Cardiac muscle cell (in vitro differentiated cells and primary cell): ENCODE data around the gene PPFIBP2. TPM values are rescaled to one million over a fixed set of nuclear protein-coding genes. Genes with fewer than 3 reads are reported as not detected.
A peak's percentile ranks its signal among the peaks of the same experiment; 100 is the strongest.

Source experiments
- DNase-seq, 2 donors: peaks; one replicate each; pipeline versions ENCODE4 v3.0.0 to v3.0.0-alpha.2; 2010 to 2017; ENCODE audit warnings: low read depth in 1 of 2, low spot score in 1 of 2
- H3K27ac ChIP-seq: fragments of 200-600 bp; sonication (generic); 2 replicates; pipeline ENCODE4 v1.5.1; 2016
- H3K27me3 ChIP-seq: fragments of 200-600 bp; sonication (generic); 2 replicates; pipeline ENCODE4 v1.6.0; 2016; ENCODE audit warnings: control low read depth
- H3K36me3 ChIP-seq: fragments of 200-600 bp; sonication (generic); 2 replicates; pipeline ENCODE4 v1.5.1; 2016; ENCODE audit warnings: control low read depth
- H3K4me1 ChIP-seq: fragments of 200-600 bp; sonication (generic); 2 replicates; pipeline ENCODE4 v1.8.1; 2017; ENCODE audit warnings: low read depth, mild to moderate bottlenecking, mixed run types
- H3K4me3 ChIP-seq: fragments of 200-600 bp; sonication (generic); 2 replicates; pipeline ENCODE4 v1.5.1; 2016; ENCODE audit warnings: mild to moderate bottlenecking
- H3K9me3 ChIP-seq: fragments of 200-600 bp; sonication (generic); 2 replicates; pipeline ENCODE4 v1.5.1; 2017; ENCODE audit warnings: low read depth, mild to moderate bottlenecking, control low read depth
- polyA plus RNA-seq: library from polyadenylated mRNA; unstranded; fragments of >200 nt; fragmentation: Nextera tagmentation; extraction: Ambion mirVana; gene quantifications from 2 replicates; pipeline ENCODE4 v1.2.1, GENCODE V29; 2016
- total RNA-seq: library from RNA; depleted of rRNA; stranded (reverse); fragments of >200 nt; gene quantifications from 2 replicates; pipeline ENCODE4 v1.2.3, GENCODE V29; 2016
- TF ChIP-seq, protein P1 (sequence below): IDR thresholded peaks from 2 replicates; pipeline ENCODE4 v1.5.1; 2012; ENCODE audit warnings: low read depth, mild to moderate bottlenecking, low read length

Gene PPFIBP2
- total and polyA plus RNA-seq, 2 experiments from 2014 or later: 8.0 to 13.2 TPM

DNA sequence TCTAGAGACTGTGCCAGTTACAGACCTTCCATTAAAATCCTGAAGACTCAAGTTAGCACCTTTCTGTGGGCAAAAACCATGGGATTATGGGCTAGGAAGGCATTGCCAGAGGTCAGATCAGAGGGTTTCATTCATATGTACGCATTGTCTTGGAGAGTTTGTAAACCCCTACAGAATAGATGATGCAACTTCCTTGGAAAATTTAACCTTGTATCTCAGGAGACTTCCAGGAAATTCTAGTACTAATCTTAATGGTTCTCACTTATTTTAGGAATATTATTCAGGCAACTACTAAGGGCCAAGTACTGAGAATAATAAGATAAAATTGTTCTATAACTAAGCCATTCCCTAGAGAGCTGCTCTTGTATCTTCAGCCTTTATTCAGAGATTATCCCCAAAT lies 21.5 kb upstream of the PPFIBP2 start:
- TF ChIP-seq, protein P1, sequence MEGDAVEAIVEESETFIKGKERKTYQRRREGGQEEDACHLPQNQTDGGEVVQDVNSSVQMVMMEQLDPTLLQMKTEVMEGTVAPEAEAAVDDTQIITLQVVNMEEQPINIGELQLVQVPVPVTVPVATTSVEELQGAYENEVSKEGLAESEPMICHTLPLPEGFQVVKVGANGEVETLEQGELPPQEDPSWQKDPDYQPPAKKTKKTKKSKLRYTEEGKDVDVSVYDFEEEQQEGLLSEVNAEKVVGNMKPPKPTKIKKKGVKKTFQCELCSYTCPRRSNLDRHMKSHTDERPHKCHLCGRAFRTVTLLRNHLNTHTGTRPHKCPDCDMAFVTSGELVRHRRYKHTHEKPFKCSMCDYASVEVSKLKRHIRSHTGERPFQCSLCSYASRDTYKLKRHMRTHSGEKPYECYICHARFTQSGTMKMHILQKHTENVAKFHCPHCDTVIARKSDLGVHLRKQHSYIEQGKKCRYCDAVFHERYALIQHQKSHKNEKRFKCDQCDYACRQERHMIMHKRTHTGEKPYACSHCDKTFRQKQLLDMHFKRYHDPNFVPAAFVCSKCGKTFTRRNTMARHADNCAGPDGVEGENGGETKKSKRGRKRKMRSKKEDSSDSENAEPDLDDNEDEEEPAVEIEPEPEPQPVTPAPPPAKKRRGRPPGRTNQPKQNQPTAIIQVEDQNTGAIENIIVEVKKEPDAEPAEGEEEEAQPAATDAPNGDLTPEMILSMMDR: no peak
- H3K36me3 ChIP-seq: no peaks in the 10 kb centered on the region
- H3K27ac ChIP-seq: no peak overlapping the region
- H3K4me3 ChIP-seq: no peak overlapping the region
- DNase-seq: peak in 1 of 2 donors; percentile 14
- no peaks in the 10 kb centered on the region for H3K9me3 ChIP-seq
- H3K4me1 ChIP-seq: peaks cover 2% of the 10 kb centered on the region
- no peaks in the 10 kb centered on the region for H3K27me3 ChIP-seq

DNA sequence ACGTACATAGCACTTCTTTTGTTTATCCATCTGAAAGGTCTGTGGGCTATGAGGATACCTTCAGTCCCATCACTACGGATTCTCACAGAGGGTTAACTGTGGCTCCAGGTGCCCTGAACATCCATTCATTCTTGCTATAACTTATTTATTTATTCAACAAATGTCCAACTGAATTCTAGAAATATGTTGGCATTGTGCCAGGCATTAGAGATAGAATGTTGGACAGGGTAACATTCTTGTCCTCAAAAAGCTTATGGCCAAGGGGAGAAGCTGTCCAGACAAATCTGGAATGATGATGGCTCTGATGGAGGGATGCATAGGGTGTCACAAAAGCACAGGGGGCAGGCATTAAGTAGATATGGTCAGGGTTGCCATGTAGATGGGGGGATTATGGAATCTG lies 20.1 kb upstream of the PPFIBP2 start:
- Histone ChIP-seq H3K9me3 (no peaks in the 10 kb centered on the region), H3K36me3 (no peaks in the 10 kb centered on the region), H3K4me1 (no peaks in the 10 kb centered on the region), H3K27me3 (no peaks in the 10 kb centered on the region), H3K4me3 (no peak overlapping the region), H3K27ac (no peak overlapping the region)
- TF ChIP-seq, protein P1: no peak
- DNase-seq: no peak

GRCh38 chr11:7494086-7494745 lies 19.6 kb upstream of the PPFIBP2 start:
- TF ChIP-seq, protein P1: no peak
- no peak for DNase-seq
- H3K27me3 ChIP-seq: no peaks in the 10 kb centered on the region
- H3K9me3 ChIP-seq: no peaks in the 10 kb centered on the region
- H3K27ac ChIP-seq: no peak overlapping the region
- H3K36me3 ChIP-seq: no peaks in the 10 kb centered on the region
- no peak overlapping the region for H3K4me3 ChIP-seq
- no peaks in the 10 kb centered on the region for H3K4me1 ChIP-seq

GRCh38 chr11:7495882-7496551 lies 17.8 kb upstream of the PPFIBP2 start:
- Histone ChIP-seq H3K4me3 (no peak overlapping the region), H3K9me3 (no peaks in the 10 kb centered on the region), H3K27me3 (no peaks in the 10 kb centered on the region), H3K27ac (no peak overlapping the region), H3K4me1 (no peaks in the 10 kb centered on the region), H3K36me3 (no peaks in the 10 kb centered on the region)
- no peak for DNase-seq
- TF ChIP-seq, protein P1: no peak

DNA sequence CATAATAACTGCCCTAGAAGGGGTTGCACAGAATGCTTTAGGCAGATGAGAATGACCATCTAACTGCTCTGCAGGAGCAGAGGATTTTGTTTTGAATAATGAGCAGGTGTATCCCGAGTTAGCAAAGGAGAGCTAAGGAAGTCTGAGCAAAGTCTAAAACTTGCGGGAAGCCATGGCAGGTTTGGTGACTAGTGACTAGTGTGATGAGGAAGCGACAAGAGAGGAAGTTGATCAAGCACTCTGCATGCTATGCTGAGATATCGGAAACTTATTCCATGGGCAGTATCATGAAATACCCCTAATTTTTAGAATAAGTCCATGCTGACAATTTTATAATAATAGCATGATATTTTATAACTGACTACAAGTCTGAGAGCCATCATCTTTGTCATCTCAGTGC lies 15.6 kb upstream of the PPFIBP2 start:
- no peak overlapping the region for H3K4me3 ChIP-seq

More for the DNA sequence above, 15.6 kb upstream of the PPFIBP2 start:
- TF ChIP-seq, protein P1: no peak
- Histone ChIP-seq H3K4me1 (no peaks in the 10 kb centered on the region), H3K27me3 (no peaks in the 10 kb centered on the region), H3K36me3 (no peaks in the 10 kb centered on the region), H3K27ac (no peak overlapping the region), H3K9me3 (no peaks in the 10 kb centered on the region)
- no peak for DNase-seq
